ENCODE data around the gene ZFP92.

ZFP92 gene

GRCh38 chrX:153409414-153410101 is 1.7 kb upstream of the ZFP92 start:
- no peak for DNase-seq

GRCh38 chrX:153410373-153410772 is 899 bp upstream of the ZFP92 start:
- no peak for DNase-seq

GRCh38 chrX:153410888-153411254 is 401 bp upstream of the ZFP92 start:
- no peak for DNase-seq

GRCh38 chrX:153411988-153412574 is 809 bp downstream of the ZFP92 start:
- no peak for DNase-seq

DNA sequence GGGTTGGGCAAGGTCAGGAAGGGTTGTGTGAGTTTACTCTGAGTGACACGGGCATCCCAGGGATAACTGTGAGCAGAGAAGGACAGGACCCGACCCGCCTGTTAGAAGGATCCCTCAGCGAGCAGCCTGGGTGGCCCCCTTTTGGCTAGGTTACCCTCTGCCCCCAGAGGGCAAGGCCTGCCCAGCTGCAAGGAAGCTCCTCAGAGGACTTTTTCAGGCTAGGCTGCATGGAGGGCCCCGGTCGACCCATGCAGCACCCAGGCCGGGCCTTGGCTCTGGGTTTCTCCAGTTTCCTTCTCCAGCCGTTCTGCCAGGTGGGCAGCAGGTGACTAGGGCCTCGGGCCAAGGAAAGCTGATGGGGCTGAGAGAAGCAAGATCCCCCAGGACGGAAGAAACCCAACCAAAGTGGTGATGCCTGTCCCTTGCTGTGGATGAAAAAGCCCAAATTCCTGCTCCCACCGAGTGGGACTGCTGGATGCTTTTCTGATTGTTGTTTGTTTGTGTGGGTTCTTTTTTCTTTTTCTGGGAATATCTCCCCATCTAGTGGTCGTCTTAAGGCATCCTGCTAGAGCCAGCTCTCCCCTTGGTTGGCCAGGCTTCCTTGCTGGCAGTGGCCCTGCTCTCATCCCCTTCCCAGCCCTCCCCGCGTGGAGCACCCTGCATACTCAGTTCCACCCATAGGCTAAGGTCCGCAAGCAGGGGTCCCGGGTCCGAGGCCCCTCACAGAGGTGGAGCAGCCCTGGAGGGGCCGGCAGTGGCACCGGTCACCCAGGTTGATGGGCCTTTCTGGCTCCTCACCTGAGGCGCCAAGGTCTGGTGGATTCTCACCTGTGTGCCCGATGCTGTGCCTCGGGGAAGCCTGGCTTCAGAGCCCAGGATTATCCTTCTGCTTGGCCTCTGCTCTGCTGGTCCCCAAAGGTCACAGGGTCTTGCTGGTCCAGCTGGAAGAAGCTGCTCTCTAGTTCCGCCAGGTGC is 1.8 kb downstream of the ZFP92 start:
- DNase-seq, result no peak

- no peak for DNase-seq
Observed at GRCh38 chrX:153413731-153414130, 2.5 kb downstream of the ZFP92 start.

- no peak for DNase-seq
Observed at GRCh38 chrX:153414856-153415510, 3.7 kb downstream of the ZFP92 start.

GRCh38 chrX:153416781-153417450 is 5.6 kb downstream of the ZFP92 start:
- DNase-seq, result no peak

DNA sequence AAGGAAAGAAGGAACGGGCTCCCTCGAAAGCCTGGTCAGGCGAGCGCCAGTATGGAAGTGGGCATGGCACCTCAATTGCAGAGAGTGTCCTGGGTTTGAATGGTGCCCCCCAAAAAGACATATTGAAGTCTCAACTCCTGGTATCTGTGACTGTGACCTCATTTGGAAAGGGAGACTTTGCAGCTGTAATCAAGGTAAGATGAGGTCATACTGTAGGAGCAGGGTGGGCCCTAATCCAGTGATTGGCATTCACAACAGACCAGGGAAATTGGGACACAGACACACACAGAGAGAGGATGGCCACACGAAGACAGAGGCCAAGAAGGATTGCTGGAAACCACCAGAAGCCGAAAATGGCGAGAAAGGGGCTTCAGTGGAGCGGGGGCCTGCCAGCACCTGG is 6.4 kb downstream of the ZFP92 start:
- no peak for DNase-seq

DNA sequence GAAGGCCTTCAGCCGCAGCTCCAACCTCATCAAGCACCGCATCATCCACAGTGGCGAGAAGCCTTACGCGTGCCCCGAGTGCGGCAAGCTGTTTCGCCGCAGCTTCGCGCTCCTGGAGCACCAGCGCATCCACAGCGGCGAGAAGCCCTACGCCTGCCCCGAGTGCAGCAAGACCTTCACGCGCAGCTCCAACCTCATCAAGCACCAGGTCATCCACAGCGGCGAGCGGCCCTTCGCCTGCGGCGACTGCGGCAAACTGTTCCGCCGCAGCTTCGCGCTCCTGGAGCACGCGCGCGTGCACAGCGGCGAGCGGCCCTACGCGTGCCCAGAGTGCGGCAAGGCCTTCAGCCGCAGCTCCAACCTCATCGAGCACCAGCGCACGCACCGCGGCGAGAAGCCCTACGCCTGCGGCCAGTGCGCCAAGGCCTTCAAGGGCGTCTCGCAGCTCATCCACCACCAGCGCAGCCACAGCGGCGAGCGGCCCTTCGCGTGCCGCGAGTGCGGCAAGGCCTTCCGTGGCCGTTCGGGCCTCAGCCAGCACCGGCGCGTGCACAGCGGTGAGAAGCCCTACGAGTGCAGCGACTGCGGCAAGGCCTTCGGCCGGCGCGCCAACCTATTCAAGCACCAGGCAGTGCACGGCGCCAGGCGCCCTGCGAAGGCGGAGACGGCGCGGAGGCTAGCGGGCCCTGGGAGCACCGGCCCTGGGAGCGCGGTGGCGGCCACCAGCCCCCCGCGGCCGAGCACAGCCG is 9.8 kb downstream of the ZFP92 start:
- DNase-seq, result no peak

GRCh38 chrX:153421856-153422255 is 10.6 kb downstream of the ZFP92 start:
- DNase-seq, result no peak

DNA sequence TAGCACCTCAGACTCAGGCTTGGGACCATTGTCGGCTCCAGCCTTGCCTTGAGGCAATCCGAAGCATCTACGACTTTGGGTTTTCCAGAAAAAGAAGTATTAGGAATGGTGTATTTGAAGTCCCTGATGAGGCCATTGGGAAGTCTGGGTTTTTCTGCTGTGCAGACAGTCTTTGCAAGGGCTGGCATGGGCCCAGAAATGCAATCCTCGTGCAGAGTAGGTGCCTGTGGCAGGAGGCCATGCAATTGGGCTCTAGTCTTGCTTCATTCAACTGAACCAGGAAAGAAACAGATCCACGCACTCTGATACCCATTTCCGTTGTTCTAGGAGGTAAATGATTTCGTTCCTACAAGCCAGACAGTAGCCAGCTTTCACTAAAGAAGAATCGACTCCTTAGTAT is 12.4 kb downstream of the ZFP92 start:
- no peak for DNase-seq

GRCh38 chrX:153426204-153426603 is 14.9 kb downstream of the ZFP92 start:
- DNase-seq, result no peak

GRCh38 chrX:153430796-153431195 is 19.5 kb downstream of the ZFP92 start:
- no peak for DNase-seq

- DNase-seq, result no peak
Observed at GRCh38 chrX:153433161-153433680, 21.9 kb downstream of the ZFP92 start.

GRCh38 chrX:153433781-153434285 is 22.6 kb downstream of the ZFP92 start:
- no peak for DNase-seq

DNA sequence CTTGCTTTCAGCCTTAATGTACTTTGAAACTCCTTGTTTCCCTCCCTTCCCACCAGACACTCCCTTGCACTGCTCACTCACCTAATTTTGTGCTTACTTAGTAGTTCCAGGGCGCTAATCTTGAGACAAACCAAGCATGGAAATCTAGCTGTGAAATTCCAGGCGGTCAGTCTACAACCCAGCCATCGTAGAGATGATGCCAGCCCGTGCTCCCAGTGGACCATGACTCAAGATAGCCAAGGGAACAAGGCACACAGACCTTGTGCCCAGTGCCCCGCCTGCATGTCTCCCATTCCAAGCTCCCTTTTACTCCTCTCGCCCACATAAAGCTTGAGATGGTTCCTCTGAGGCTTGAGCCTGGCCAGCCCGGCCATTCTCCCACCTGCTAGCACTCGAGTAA is 23.5 kb downstream of the ZFP92 start:
- DNase-seq, result no peak

DNA sequence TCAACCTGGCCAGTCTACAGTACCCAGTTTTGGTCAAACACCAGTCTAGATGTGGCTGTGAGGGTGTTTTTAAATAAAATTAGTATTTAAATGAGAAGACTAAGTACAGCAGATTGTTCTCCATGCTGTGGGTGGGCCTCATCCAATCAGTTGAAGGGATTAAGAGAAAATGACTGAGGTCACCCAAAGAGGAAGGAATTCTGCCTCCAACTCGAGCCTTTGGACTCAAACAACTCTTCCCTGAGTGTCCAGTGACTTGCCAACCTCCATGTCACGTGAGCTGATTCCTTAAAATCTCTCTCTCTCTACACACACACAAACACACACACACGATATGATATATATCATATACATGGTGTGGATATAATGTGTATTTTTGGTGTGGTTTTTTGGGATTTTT is 24.6 kb downstream of the ZFP92 start:
- DNase-seq, result no peak

- no peak for DNase-seq
Observed at GRCh38 chrX:153438532-153438931, 27.3 kb downstream of the ZFP92 start.

DNA sequence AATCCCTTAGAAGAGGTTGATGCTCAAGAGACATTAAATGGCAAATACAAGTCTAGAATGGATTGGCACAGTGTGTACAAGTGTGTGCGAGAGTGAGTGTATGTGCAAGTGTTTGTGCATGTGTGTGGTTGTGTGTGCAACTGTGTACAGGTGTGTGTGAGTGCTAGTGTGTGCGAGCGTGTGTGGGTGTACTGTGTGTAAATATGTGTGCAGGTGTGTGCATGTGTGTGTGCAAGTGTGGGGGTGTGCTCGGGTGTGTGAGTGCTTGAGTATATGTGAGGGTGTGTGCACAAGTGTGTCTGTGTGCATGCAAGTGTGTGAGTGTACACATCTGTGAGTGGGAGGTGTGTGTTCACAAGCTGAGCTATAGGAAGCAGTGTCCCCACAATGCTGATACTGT is 28.7 kb downstream of the ZFP92 start:
- DNase-seq, result no peak

- DNase-seq, result peak; percentile 40
Observed at GRCh38 chrX:153440556-153441135, 29.4 kb downstream of the ZFP92 start.

All from DMS153 (cell line).